ENCODE results near the gene PAPPA2. TPM values are rescaled to one million over a fixed set of nuclear protein-coding genes. Genes with fewer than 3 reads are reported as not detected.

Gene PAPPA2
- total RNA-seq, 1 donor = 5.8 TPM

GRCh38 chr1:176794897-176795508 lies 332.0 kb downstream of the PAPPA2 start:
- Histone ChIP-seq H3K27ac (ENCODE audit: low read depth, low read length) (no peak overlapping the region), H3K27me3 (ENCODE audit: insufficient read depth, low read length) (no peaks in the 10 kb centered on the region), H4K20me1 (ENCODE audit: insufficient read depth, low read length) (no peaks in the 10 kb centered on the region), H3K79me2 (ENCODE audit: insufficient read depth, low read length) (no peaks in the 10 kb centered on the region), H3K36me3 (ENCODE audit: insufficient read depth, low read length) (no peaks in the 10 kb centered on the region), H3K4me2 (ENCODE audit: insufficient read depth, low read length) (no peak overlapping the region), H3K4me3 (ENCODE audit: insufficient read depth, low read length) (no peak overlapping the region), H3K4me1 (ENCODE audit: insufficient read depth, low read length) (no peaks in the 10 kb centered on the region), H2AFZ (ENCODE audit: low read length) (no peak overlapping the region), H3K9me3 (ENCODE audit: low read depth, low read length) (no peaks in the 10 kb centered on the region)
- DNase-seq (ENCODE audit: insufficient read length, low spot score, missing footprints) = no peak
- no peak for TF ChIP-seq CTCF (IDR thresholded peaks at IDR 0.05; ENCODE audit: extremely low read depth, low read depth, low read length)

GRCh38 chr1:176795929-176796328 lies 333.0 kb downstream of the PAPPA2 start:
- DNase-seq (ENCODE audit: insufficient read length, low spot score, missing footprints) = no peak
- Histone ChIP-seq H3K4me2 (ENCODE audit: insufficient read depth, low read length) (no peak overlapping the region), H3K79me2 (ENCODE audit: insufficient read depth, low read length) (no peaks in the 10 kb centered on the region), H3K36me3 (ENCODE audit: insufficient read depth, low read length) (no peaks in the 10 kb centered on the region), H4K20me1 (ENCODE audit: insufficient read depth, low read length) (no peaks in the 10 kb centered on the region), H2AFZ (ENCODE audit: low read length) (no peak overlapping the region), H3K27ac (ENCODE audit: low read depth, low read length) (no peak overlapping the region), H3K4me1 (ENCODE audit: insufficient read depth, low read length) (no peaks in the 10 kb centered on the region), H3K9me3 (ENCODE audit: low read depth, low read length) (no peaks in the 10 kb centered on the region), H3K27me3 (ENCODE audit: insufficient read depth, low read length) (no peaks in the 10 kb centered on the region), H3K4me3 (ENCODE audit: insufficient read depth, low read length) (no peak overlapping the region)
- TF ChIP-seq CTCF (IDR thresholded peaks at IDR 0.05; ENCODE audit: extremely low read depth, low read depth, low read length) = no peak

DNA sequence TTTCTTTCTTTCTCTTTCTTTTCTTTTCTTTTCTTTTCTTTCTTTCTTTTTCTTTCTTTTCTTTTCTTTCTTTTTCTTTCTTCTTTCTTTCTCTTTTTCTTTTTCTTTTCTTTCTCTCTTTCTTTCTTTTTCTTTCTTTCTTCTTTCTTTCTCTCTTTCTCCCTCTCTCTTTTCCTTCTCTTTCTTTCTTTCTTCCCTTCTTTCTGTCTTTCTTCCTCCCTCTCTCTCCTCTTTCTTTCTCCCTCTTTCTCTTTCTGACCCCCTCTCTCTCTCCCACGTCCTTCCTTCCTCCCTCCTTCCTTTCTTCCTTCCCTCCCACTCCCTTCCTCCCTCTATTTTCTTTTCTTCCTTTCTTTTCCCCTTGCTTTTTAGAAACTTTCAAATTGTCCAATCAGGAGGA lies 333.6 kb downstream of the PAPPA2 start:
- no peak for TF ChIP-seq CTCF (IDR thresholded peaks at IDR 0.05; ENCODE audit: extremely low read depth, low read depth, low read length)
- no peak overlapping the region for H3K4me2 ChIP-seq (ENCODE audit: insufficient read depth, low read length)
- no peaks in the 10 kb centered on the region for H3K27me3 ChIP-seq (ENCODE audit: insufficient read depth, low read length)
- no peaks in the 10 kb centered on the region for H3K4me1 ChIP-seq (ENCODE audit: insufficient read depth, low read length)
- H2AFZ ChIP-seq (ENCODE audit: low read length) = no peak overlapping the region
- no peak for DNase-seq (ENCODE audit: insufficient read length, low spot score, missing footprints)
- H3K9me3 ChIP-seq (ENCODE audit: low read depth, low read length) = no peaks in the 10 kb centered on the region
- no peaks in the 10 kb centered on the region for H3K79me2 ChIP-seq (ENCODE audit: insufficient read depth, low read length)
- H3K4me3 ChIP-seq (ENCODE audit: insufficient read depth, low read length) = no peak overlapping the region
- no peak overlapping the region for H3K27ac ChIP-seq (ENCODE audit: low read depth, low read length)
- H3K36me3 ChIP-seq (ENCODE audit: insufficient read depth, low read length) = no peaks in the 10 kb centered on the region
- H4K20me1 ChIP-seq (ENCODE audit: insufficient read depth, low read length) = no peaks in the 10 kb centered on the region

DNA sequence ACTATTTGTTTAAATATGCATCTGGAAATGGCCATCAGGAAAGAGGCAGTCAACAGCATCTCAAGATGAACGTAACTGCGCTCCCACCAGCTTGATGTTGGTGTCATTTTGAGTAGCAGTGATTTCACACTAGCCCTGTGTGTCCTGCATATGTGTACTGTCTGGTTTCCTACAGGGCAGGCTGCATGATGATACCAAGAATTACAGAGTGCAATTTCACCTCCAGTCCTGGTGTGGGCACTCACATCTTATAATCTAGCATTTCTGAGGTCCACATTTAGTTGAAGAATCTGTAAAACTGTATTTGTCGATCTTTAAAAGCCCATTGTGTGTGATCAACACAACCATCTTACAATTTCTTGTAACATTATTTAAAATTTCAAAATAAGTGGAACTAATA lies 336.4 kb downstream of the PAPPA2 start:
- Histone ChIP-seq H3K79me2 (ENCODE audit: insufficient read depth, low read length) (no peaks in the 10 kb centered on the region), H4K20me1 (ENCODE audit: insufficient read depth, low read length) (no peaks in the 10 kb centered on the region)
- no peak for TF ChIP-seq CTCF (IDR thresholded peaks at IDR 0.05; ENCODE audit: extremely low read depth, low read depth, low read length)

More for the DNA sequence above, 336.4 kb downstream of the PAPPA2 start:
- H2AFZ ChIP-seq (ENCODE audit: low read length) = no peak overlapping the region
- H3K27ac ChIP-seq (ENCODE audit: low read depth, low read length) = no peak overlapping the region
- H3K9me3 ChIP-seq (ENCODE audit: low read depth, low read length) = no peaks in the 10 kb centered on the region
- no peaks in the 10 kb centered on the region for H3K27me3 ChIP-seq (ENCODE audit: insufficient read depth, low read length)
- H3K4me2 ChIP-seq (ENCODE audit: insufficient read depth, low read length) = no peak overlapping the region
- no peak overlapping the region for H3K4me3 ChIP-seq (ENCODE audit: insufficient read depth, low read length)
- H3K36me3 ChIP-seq (ENCODE audit: insufficient read depth, low read length) = no peaks in the 10 kb centered on the region
- no peak for DNase-seq (ENCODE audit: insufficient read length, low spot score, missing footprints)
- H3K4me1 ChIP-seq (ENCODE audit: insufficient read depth, low read length) = no peaks in the 10 kb centered on the region
